Testis (tissue), 2 donors: Measurements from ENCODE around the gene LBH.

Experiments
- POLR2A ChIP-seq: fragments of 450-650 bp; IDR thresholded peaks from one replicate; pipeline ENCODE4 v1.6.1; 2017; ENCODE audit warnings: antibody characterized with exemption, mild to moderate bottlenecking, moderate library complexity
- TF ChIP-seq, protein P1 (sequence below), 3 experiments: fragments of 450-650 bp in 2 of 3; fragments of 200-600 bp in 1 of 3; sonication (generic) in 1 of 3; IDR thresholded peaks; one replicate each; pipeline ENCODE4 v1.5.1; 2016 to 2019; ENCODE audit warnings: antibody characterized with exemption in 3 of 3, mild to moderate bottlenecking in 2 of 3, moderate library complexity in 1 of 3

DNA sequence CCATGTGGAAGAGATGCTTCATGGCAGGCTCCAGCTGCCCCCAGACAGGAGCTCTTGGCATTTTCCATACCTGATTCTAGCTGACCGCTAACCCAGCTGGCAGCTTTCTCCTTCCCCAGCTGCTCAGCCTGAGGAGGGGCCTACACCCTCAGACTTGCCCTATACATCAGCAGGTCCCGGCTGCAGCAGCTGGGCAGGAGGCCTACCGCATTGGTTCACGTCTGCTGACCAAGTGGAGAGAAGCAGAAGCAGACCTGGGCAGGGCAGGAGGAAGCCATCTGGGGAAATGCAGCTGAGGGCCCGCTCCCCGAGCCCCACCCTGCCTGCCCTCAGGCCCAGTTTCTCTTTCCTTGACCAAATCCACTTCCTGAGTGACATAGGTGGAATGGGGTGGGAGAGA, 50.7 kb downstream of the LBH start:
- TF ChIP-seq, protein P1, sequence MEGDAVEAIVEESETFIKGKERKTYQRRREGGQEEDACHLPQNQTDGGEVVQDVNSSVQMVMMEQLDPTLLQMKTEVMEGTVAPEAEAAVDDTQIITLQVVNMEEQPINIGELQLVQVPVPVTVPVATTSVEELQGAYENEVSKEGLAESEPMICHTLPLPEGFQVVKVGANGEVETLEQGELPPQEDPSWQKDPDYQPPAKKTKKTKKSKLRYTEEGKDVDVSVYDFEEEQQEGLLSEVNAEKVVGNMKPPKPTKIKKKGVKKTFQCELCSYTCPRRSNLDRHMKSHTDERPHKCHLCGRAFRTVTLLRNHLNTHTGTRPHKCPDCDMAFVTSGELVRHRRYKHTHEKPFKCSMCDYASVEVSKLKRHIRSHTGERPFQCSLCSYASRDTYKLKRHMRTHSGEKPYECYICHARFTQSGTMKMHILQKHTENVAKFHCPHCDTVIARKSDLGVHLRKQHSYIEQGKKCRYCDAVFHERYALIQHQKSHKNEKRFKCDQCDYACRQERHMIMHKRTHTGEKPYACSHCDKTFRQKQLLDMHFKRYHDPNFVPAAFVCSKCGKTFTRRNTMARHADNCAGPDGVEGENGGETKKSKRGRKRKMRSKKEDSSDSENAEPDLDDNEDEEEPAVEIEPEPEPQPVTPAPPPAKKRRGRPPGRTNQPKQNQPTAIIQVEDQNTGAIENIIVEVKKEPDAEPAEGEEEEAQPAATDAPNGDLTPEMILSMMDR (IDR thresholded peaks at IDR 0.05): no peak
- TF ChIP-seq POLR2A: no peak
